Hepatocyte (in vitro differentiated cells): ENCODE results near the gene SLC22A31. TPM values are rescaled to one million over a fixed set of nuclear protein-coding genes. Genes with fewer than 3 reads are reported as not detected.

Source experiments
- DNase-seq: peaks from one replicate; pipeline ENCODE4 v3.0.0-alpha.2; 2016; ENCODE audit warnings: low spot score
- H2AFZ ChIP-seq: fragments of 200-600 bp; sonication (generic); 2 replicates; pipeline ENCODE4 v1.6.0; 2016; ENCODE audit warnings: antibody characterized with exemption, mild to moderate bottlenecking
- H3K27ac ChIP-seq: fragments of 200-600 bp; sonication (generic); 2 replicates; pipeline ENCODE4 v1.5.1; 2016; ENCODE audit warnings: mild to moderate bottlenecking
- H3K27me3 ChIP-seq: fragments of 200-600 bp; sonication (generic); 2 replicates; pipeline ENCODE4 v1.6.1; 2016
- H3K36me3 ChIP-seq: fragments of 200-600 bp; sonication (generic); replicated peaks from 2 replicates; pipeline ENCODE4 v1.5.1; 2016; ENCODE audit warnings: low read depth; ENCODE audit not compliant: insufficient read depth
- H3K4me1 ChIP-seq: fragments of 200-600 bp; sonication (generic); 2 replicates; pipeline ENCODE4 v1.5.1; 2016; ENCODE audit warnings: mild to moderate bottlenecking, moderate library complexity; ENCODE audit not compliant: insufficient read depth
- H3K4me2 ChIP-seq: fragments of 200-600 bp; sonication (generic); 2 replicates; pipeline ENCODE4 v1.6.0; 2016
- H3K4me3 ChIP-seq: fragments of 200-600 bp; sonication (generic); 2 replicates; pipeline ENCODE4 v1.5.1; 2016; ENCODE audit warnings: mild to moderate bottlenecking
- H3K79me2 ChIP-seq: fragments of 200-600 bp; sonication (generic); 2 replicates; pipeline ENCODE4 v1.6.0; 2017; ENCODE audit warnings: mild to moderate bottlenecking
- H3K9me2 ChIP-seq: fragments of 200-600 bp; sonication (generic); replicated peaks from 2 replicates; pipeline ENCODE4 v1.6.0; 2017; ENCODE audit warnings: mild to moderate bottlenecking; ENCODE audit not compliant: insufficient read depth
- H3K9me3 ChIP-seq: fragments of 200-600 bp; sonication (generic); 2 replicates; pipeline ENCODE4 v1.5.1; 2016; ENCODE audit warnings: low read depth, mild to moderate bottlenecking
- H4K20me1 ChIP-seq: fragments of 200-600 bp; sonication (generic); 2 replicates; pipeline ENCODE4 v1.6.0; 2016; ENCODE audit warnings: mild to moderate bottlenecking; ENCODE audit not compliant: insufficient read depth, poor library complexity, severe bottlenecking
- CTCF ChIP-seq: fragments of 200-600 bp; sonication (generic); IDR thresholded peaks from 2 replicates; pipeline ENCODE4 v1.5.1; 2016; ENCODE audit warnings: antibody characterized with exemption, mild to moderate bottlenecking; ENCODE audit not compliant: poor library complexity
- EZH2 ChIP-seq: fragments of 200-600 bp; sonication (generic); IDR thresholded peaks from 2 replicates; pipeline ENCODE4 v1.6.1; 2016; ENCODE audit warnings: antibody characterized with exemption, mild to moderate bottlenecking, borderline replicate concordance
- EZH2phosphoT487 ChIP-seq: fragments of 200-600 bp; sonication (generic); IDR thresholded peaks from one replicate; pipeline ENCODE4 v1.6.1; 2018; ENCODE audit warnings: antibody characterized with exemption, mild to moderate bottlenecking, low read depth, moderate library complexity; ENCODE audit not compliant: unreplicated experiment, severe bottlenecking
- WGBS: methylation state at CpG from one replicate; pipeline ENCODE4 v1.1.6; 2016; ENCODE audit warnings: low lambda C conversion rate; ENCODE audit errors: missing lambda C conversion rate; 5-methylcytosine and 5-hydroxymethylcytosine counted together
- polyA plus RNA-seq: library from polyadenylated mRNA; unstranded; fragments of >200 nt; fragmentation: Nextera tagmentation; extraction: Ambion mirVana; gene quantifications from 2 replicates; pipeline ENCODE4 v1.2.1, GENCODE V29; 2016
- total RNA-seq: library from RNA; depleted of rRNA; stranded (reverse); fragments of >200 nt; gene quantifications from 2 replicates; pipeline ENCODE4 v1.2.3, GENCODE V29; 2014

Gene SLC22A31
- total and polyA plus RNA-seq, 2 experiments from 2014 or later = 1.4 to 1.6 TPM

DNA sequence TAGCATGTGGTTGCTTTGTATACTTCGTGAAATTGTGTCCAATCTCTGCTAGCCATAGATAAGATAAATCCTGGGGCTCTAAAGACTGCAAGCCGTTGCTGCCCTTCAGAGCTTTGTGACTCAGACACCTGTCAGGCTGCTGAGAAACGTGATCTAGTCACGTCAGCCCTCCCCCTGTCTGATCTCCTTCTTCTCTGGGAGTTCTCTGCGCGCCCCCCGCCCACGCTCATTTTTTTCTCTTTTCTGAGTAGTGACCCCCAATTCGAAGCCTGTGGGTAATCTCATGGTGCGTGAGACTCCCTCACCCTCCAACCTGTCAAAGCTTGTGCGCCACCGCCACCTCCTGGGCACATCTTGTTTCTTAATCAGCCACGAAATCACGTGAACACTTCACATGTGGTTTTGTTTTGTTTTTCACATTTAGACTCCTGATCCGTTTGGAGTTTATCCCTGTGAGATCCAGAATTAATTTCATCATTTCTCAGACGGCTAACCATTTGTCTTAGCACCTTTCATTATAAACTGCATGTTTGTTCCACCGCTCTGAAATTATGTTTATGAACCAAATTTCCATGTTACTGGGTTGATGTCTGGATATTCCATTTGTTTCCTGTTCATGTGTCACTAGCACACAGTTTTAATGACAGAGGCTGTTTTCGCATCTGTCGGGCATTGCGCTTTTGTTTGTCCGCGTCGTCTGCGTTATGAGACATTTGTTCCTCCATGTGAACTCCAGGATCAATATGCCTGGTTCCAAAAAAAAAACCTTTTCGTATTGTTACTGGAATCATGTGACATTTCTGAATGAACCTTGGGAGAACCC is 16.2 kb upstream of the SLC22A31 start:
- peak overlapping the region; percentile 97 for H3K27ac ChIP-seq
- no peaks in the 10 kb centered on the region for H3K36me3 ChIP-seq
- 5% methylated on average over 25 of the region's 25 CpGs for WGBS
- H4K20me1 ChIP-seq = no peaks in the 10 kb centered on the region
- H3K4me2 ChIP-seq = peak overlapping the region; percentile 90
- no peaks in the 10 kb centered on the region for H3K9me2 ChIP-seq
- H3K4me1 ChIP-seq = peaks cover 3% of the 10 kb centered on the region
- peaks cover 21% of the 10 kb centered on the region for H3K79me2 ChIP-seq
- H3K27me3 ChIP-seq = no peaks in the 10 kb centered on the region
- peak overlapping the region; percentile 70 for H2AFZ ChIP-seq
- peak; percentile 78 for TF ChIP-seq CTCF
- TF ChIP-seq EZH2phosphoT487 = no peak
- no peaks in the 10 kb centered on the region for H3K9me3 ChIP-seq
- peak overlapping the region; percentile 97 for H3K4me3 ChIP-seq
- DNase-seq = peak; percentile 89

- Histone ChIP-seq H3K4me1 (no peaks in the 10 kb centered on the region), H3K27ac (no peak overlapping the region), H3K9me3 (no peaks in the 10 kb centered on the region), H3K9me2 (no peaks in the 10 kb centered on the region), H3K79me2 (no peaks in the 10 kb centered on the region), H2AFZ (no peak overlapping the region), H4K20me1 (no peaks in the 10 kb centered on the region), H3K36me3 (no peaks in the 10 kb centered on the region), H3K4me3 (no peak overlapping the region), H3K4me2 (no peak overlapping the region), H3K27me3 (no peaks in the 10 kb centered on the region)
- 68% methylated on average over 14 of the region's 15 CpGs for WGBS
- TF ChIP-seq EZH2phosphoT487 (no peak), EZH2 (no peak), CTCF (no peak)
- DNase-seq = no peak
Observed at GRCh38 chr16:89210904-89211515, 10.7 kb upstream of the SLC22A31 start.

DNA sequence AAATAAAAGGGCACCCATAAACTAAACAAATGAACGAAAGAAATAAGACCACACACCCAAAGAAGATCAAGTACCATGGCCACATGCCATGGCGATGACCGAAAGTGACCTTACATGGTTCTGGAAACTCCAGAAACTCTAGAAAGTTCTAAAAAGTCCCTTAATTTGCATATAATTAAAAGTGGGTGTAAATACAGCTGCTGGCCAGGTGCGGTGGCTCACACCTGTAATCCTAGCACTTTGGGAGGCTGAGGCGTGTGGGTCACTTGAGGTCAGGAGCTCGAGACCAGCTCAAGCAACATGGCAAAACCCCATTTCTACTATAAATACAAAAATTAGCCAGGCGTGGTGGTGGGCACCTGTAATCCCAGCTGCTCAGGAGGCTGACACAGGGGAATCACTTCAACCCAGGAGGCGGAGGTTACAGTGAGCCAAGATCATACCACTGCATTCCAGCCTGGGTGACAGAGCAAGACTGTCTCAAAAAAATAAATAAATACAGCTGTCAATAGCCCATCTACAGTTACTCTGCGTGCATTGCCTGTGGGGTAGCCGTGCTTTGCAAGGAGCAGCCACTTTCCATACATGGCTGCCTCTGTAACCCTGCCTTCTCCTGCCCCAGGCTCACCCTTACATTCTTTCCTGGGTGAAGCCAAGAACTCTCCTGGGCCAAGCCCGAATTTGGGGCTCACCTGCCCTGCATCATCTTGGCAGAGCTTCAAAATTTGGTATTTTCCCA is 10.0 kb upstream of the SLC22A31 start:
- 86% methylated on average over 11 of the region's 11 CpGs for WGBS
- Histone ChIP-seq H3K4me3 (no peak overlapping the region), H3K79me2 (no peaks in the 10 kb centered on the region), H3K27me3 (no peaks in the 10 kb centered on the region), H4K20me1 (no peaks in the 10 kb centered on the region), H3K27ac (no peak overlapping the region), H2AFZ (no peak overlapping the region), H3K36me3 (no peaks in the 10 kb centered on the region), H3K9me2 (no peaks in the 10 kb centered on the region), H3K4me1 (no peaks in the 10 kb centered on the region), H3K4me2 (no peak overlapping the region), H3K9me3 (no peaks in the 10 kb centered on the region)
- no peak for DNase-seq
- no peak for TF ChIP-seq EZH2phosphoT487

DNA sequence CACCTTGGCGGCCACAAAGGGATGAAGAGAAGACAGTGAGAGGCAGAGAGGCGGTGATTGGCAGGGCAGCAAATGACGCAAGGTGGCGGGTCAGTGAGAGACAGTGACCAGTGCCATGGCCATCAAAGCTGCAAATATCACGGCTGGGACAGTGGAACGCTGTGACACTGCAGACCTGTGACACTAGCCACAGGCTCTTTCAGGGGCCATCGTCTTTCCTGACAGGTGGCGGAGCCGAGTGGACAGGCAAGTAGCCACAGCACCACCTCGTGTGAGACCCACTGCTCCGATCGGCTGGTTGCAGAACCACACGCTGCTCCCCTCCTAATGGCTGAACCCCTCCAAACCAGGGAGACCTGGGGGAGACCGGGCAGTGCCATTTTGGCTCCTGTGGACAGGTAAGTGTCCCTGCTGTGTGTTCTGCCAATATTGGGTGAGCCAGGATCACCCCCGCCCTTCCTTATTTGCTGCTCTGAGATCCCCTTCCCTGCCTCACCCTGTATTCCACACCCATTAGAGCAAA is 9.2 kb upstream of the SLC22A31 start:
- Histone ChIP-seq H3K4me2 (no peak overlapping the region), H3K27ac (no peak overlapping the region), H2AFZ (no peak overlapping the region), H3K9me2 (no peaks in the 10 kb centered on the region), H4K20me1 (no peaks in the 10 kb centered on the region), H3K4me3 (no peak overlapping the region), H3K9me3 (no peaks in the 10 kb centered on the region), H3K36me3 (no peaks in the 10 kb centered on the region), H3K27me3 (peaks cover 3% of the 10 kb centered on the region), H3K4me1 (no peaks in the 10 kb centered on the region), H3K79me2 (no peaks in the 10 kb centered on the region)
- WGBS = 74% methylated on average over 14 of the region's 15 CpGs
- no peak for DNase-seq
- TF ChIP-seq EZH2phosphoT487 (no peak), EZH2 (no peak), CTCF (no peak)
